ENCODE measurements around the gene CCNT1.
"Not testable (repeated sequence)": the region's sequence is repeated elsewhere in the genome, so short reads cannot be mapped to it uniquely, and the experiment has no call there.

DNA sequence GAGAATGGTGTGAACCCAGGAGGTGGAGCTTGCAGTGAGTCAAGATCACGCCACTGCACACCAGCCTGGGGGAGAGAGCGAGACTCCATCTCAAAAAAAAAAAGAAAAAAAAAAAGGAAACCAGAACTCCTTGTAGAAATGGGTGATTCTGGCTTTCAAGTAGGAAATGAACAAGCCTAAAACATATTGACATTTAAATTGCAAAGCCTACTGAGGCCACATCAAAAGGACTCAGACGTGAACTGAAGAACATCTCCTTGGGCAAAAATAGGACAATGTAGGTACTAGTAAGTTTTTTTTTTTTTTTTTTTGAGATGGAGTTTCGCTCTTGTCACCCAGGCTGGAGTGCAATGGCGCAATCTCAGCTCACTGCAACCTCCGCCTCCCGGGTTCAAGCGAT lies 71.2 kb downstream of the CCNT1 start:
- not testable (repeated sequence) for TF ChIP-seq FOSL2 (IDR thresholded peaks at IDR 0.05); FOSL2 (CRISPR knock-in tag; IDR thresholded peaks at IDR 0.05); PHF8 (IDR thresholded peaks at IDR 0.05; ENCODE audit: borderline replicate concordance, low read depth); POLR2A (IDR thresholded peaks at IDR 0.05; ENCODE audit: low read length); JUNB (IDR thresholded peaks at IDR 0.05); HOXA7 (CRISPR knock-in tag; IDR thresholded peaks at IDR 0.05); TP53 (CRISPR knock-in tag; IDR thresholded peaks at IDR 0.05); EP300 (IDR thresholded peaks at IDR 0.05); SMC3 (IDR thresholded peaks at IDR 0.05); HDAC2 (IDR thresholded peaks at IDR 0.05)
- TF ChIP-seq, protein P1, sequence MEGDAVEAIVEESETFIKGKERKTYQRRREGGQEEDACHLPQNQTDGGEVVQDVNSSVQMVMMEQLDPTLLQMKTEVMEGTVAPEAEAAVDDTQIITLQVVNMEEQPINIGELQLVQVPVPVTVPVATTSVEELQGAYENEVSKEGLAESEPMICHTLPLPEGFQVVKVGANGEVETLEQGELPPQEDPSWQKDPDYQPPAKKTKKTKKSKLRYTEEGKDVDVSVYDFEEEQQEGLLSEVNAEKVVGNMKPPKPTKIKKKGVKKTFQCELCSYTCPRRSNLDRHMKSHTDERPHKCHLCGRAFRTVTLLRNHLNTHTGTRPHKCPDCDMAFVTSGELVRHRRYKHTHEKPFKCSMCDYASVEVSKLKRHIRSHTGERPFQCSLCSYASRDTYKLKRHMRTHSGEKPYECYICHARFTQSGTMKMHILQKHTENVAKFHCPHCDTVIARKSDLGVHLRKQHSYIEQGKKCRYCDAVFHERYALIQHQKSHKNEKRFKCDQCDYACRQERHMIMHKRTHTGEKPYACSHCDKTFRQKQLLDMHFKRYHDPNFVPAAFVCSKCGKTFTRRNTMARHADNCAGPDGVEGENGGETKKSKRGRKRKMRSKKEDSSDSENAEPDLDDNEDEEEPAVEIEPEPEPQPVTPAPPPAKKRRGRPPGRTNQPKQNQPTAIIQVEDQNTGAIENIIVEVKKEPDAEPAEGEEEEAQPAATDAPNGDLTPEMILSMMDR (IDR thresholded peaks at IDR 0.05) = not testable (repeated sequence)
- TF ChIP-seq, protein P2, sequence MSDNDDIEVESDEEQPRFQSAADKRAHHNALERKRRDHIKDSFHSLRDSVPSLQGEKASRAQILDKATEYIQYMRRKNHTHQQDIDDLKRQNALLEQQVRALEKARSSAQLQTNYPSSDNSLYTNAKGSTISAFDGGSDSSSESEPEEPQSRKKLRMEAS (IDR thresholded peaks at IDR 0.05) = not testable (repeated sequence)
- TF ChIP-seq, protein P3, sequence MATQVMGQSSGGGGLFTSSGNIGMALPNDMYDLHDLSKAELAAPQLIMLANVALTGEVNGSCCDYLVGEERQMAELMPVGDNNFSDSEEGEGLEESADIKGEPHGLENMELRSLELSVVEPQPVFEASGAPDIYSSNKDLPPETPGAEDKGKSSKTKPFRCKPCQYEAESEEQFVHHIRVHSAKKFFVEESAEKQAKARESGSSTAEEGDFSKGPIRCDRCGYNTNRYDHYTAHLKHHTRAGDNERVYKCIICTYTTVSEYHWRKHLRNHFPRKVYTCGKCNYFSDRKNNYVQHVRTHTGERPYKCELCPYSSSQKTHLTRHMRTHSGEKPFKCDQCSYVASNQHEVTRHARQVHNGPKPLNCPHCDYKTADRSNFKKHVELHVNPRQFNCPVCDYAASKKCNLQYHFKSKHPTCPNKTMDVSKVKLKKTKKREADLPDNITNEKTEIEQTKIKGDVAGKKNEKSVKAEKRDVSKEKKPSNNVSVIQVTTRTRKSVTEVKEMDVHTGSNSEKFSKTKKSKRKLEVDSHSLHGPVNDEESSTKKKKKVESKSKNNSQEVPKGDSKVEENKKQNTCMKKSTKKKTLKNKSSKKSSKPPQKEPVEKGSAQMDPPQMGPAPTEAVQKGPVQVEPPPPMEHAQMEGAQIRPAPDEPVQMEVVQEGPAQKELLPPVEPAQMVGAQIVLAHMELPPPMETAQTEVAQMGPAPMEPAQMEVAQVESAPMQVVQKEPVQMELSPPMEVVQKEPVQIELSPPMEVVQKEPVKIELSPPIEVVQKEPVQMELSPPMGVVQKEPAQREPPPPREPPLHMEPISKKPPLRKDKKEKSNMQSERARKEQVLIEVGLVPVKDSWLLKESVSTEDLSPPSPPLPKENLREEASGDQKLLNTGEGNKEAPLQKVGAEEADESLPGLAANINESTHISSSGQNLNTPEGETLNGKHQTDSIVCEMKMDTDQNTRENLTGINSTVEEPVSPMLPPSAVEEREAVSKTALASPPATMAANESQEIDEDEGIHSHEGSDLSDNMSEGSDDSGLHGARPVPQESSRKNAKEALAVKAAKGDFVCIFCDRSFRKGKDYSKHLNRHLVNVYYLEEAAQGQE (IDR thresholded peaks at IDR 0.05) = not testable (repeated sequence)

Data from A549 (cell line).